Measurements from ENCODE around the gene PDLIM3. TPM values are rescaled to one million over a fixed set of nuclear protein-coding genes. Genes with fewer than 3 reads are reported as not detected.
"Not testable (repeated sequence)": the region's sequence is repeated elsewhere in the genome, so short reads cannot be mapped to it uniquely, and the experiment has no call there.

The PDLIM3 gene
- total and polyA plus RNA-seq, 2 experiments from 2014 or later, result 10.0 to 29.3 TPM

GRCh38 chr4:185564349-185564748, 29.0 kb upstream of the PDLIM3 start:
- TF ChIP-seq EZH2 (IDR thresholded peaks at IDR 0.05; ENCODE audit: borderline replicate concordance) (no peak), EZH2phosphoT487 (IDR thresholded peaks at IDR 0.05; ENCODE audit: low read depth, severe bottlenecking, unreplicated experiment) (no peak)
- TF ChIP-seq, protein P1, sequence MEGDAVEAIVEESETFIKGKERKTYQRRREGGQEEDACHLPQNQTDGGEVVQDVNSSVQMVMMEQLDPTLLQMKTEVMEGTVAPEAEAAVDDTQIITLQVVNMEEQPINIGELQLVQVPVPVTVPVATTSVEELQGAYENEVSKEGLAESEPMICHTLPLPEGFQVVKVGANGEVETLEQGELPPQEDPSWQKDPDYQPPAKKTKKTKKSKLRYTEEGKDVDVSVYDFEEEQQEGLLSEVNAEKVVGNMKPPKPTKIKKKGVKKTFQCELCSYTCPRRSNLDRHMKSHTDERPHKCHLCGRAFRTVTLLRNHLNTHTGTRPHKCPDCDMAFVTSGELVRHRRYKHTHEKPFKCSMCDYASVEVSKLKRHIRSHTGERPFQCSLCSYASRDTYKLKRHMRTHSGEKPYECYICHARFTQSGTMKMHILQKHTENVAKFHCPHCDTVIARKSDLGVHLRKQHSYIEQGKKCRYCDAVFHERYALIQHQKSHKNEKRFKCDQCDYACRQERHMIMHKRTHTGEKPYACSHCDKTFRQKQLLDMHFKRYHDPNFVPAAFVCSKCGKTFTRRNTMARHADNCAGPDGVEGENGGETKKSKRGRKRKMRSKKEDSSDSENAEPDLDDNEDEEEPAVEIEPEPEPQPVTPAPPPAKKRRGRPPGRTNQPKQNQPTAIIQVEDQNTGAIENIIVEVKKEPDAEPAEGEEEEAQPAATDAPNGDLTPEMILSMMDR (IDR thresholded peaks at IDR 0.05; ENCODE audit: poor library complexity), result no peak
- 49% methylated on average over 3 of the region's 3 CpGs for WGBS (ENCODE audit: low lambda C conversion rate, missing lambda C conversion rate)
- no peak for DNase-seq (ENCODE audit: low spot score)

DNA sequence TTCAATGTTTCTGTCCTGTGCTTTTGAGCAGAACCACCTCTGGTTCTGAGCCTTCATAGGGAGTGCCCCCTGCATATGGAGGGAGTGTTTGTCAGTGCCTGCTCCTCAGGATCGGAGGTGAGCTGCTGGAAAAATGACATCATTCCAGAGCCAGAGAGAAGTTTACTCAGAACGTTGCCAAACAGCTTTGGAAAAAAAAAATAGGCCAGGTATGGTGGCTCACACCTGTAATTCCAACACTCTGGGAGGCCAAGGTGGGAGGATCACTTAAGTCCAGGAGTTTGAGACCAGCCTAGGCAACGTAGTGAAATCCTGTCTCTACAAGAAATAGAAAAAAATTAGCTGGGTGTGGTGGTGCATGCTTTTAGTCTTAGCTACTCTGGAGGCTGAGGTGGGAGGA, 27.2 kb upstream of the PDLIM3 start:
- Histone ChIP-seq H2AFZ (no peak overlapping the region), H3K9me2 (replicated peaks; ENCODE audit: insufficient read depth) (no peaks in the 10 kb centered on the region), H3K9me3 (ENCODE audit: low read depth) (no peaks in the 10 kb centered on the region), H3K79me2 (no peaks in the 10 kb centered on the region), H3K36me3 (replicated peaks; ENCODE audit: insufficient read depth, low read depth) (no peaks in the 10 kb centered on the region), H3K4me3 (no peak overlapping the region), H3K27ac (no peak overlapping the region), H3K4me2 (no peak overlapping the region), H3K27me3 (no peaks in the 10 kb centered on the region), H3K4me1 (ENCODE audit: insufficient read depth) (peaks cover 22% of the 10 kb centered on the region), H4K20me1 (ENCODE audit: insufficient read depth, poor library complexity, severe bottlenecking) (no peaks in the 10 kb centered on the region)
- TF ChIP-seq EZH2 (IDR thresholded peaks at IDR 0.05; ENCODE audit: borderline replicate concordance), result no peak
- no peak for TF ChIP-seq EZH2phosphoT487 (IDR thresholded peaks at IDR 0.05; ENCODE audit: low read depth, severe bottlenecking, unreplicated experiment)
- TF ChIP-seq, protein P1 (IDR thresholded peaks at IDR 0.05; ENCODE audit: poor library complexity), result no peak
- no peak for DNase-seq (ENCODE audit: low spot score)
- 82% methylated on average over 3 of the region's 3 CpGs for WGBS (ENCODE audit: low lambda C conversion rate, missing lambda C conversion rate)

More at GRCh38 chr4:185564349-185564748, 29.0 kb upstream of the PDLIM3 start:
- H4K20me1 ChIP-seq (ENCODE audit: insufficient read depth, poor library complexity, severe bottlenecking), result no peaks in the 10 kb centered on the region
- no peaks in the 10 kb centered on the region for H3K9me2 ChIP-seq (replicated peaks; ENCODE audit: insufficient read depth)
- H2AFZ ChIP-seq, result no peak overlapping the region
- H3K4me1 ChIP-seq (ENCODE audit: insufficient read depth), result peaks cover 26% of the 10 kb centered on the region
- H3K27ac ChIP-seq, result no peak overlapping the region
- no peaks in the 10 kb centered on the region for H3K27me3 ChIP-seq
- H3K36me3 ChIP-seq (replicated peaks; ENCODE audit: insufficient read depth, low read depth), result no peaks in the 10 kb centered on the region
- no peak overlapping the region for H3K4me3 ChIP-seq
- H3K4me2 ChIP-seq, result no peak overlapping the region
- H3K79me2 ChIP-seq, result no peaks in the 10 kb centered on the region
- H3K9me3 ChIP-seq (ENCODE audit: low read depth), result no peaks in the 10 kb centered on the region

GRCh38 chr4:185560316-185560715, 25.0 kb upstream of the PDLIM3 start:
- Histone ChIP-seq H3K9me3 (ENCODE audit: low read depth) (no peaks in the 10 kb centered on the region), H3K79me2 (no peaks in the 10 kb centered on the region), H3K36me3 (replicated peaks; ENCODE audit: insufficient read depth, low read depth) (no peaks in the 10 kb centered on the region), H3K4me1 (ENCODE audit: insufficient read depth) (peaks cover 7% of the 10 kb centered on the region), H4K20me1 (ENCODE audit: insufficient read depth, poor library complexity, severe bottlenecking) (no peaks in the 10 kb centered on the region), H3K4me3 (no peak overlapping the region), H3K27ac (peak overlapping the region; percentile 85), H3K4me2 (no peak overlapping the region), H2AFZ (no peak overlapping the region), H3K27me3 (no peaks in the 10 kb centered on the region), H3K9me2 (replicated peaks; ENCODE audit: insufficient read depth) (no peaks in the 10 kb centered on the region)
- DNase-seq (ENCODE audit: low spot score), result no peak
- no peak for TF ChIP-seq EZH2phosphoT487 (IDR thresholded peaks at IDR 0.05; ENCODE audit: low read depth, severe bottlenecking, unreplicated experiment)
- TF ChIP-seq EZH2 (IDR thresholded peaks at IDR 0.05; ENCODE audit: borderline replicate concordance), result no peak
- TF ChIP-seq, protein P1 (IDR thresholded peaks at IDR 0.05; ENCODE audit: poor library complexity), result no peak
- WGBS (ENCODE audit: low lambda C conversion rate, missing lambda C conversion rate), result 91% methylated on average over 5 of the region's 5 CpGs

- Histone ChIP-seq H3K79me2 (no peaks in the 10 kb centered on the region), H3K36me3 (replicated peaks; ENCODE audit: insufficient read depth, low read depth) (no peaks in the 10 kb centered on the region), H4K20me1 (ENCODE audit: insufficient read depth, poor library complexity, severe bottlenecking) (no peaks in the 10 kb centered on the region), H3K4me2 (peak overlapping the region; percentile 13), H3K27me3 (no peaks in the 10 kb centered on the region), H3K4me3 (no peak overlapping the region), H3K27ac (peak overlapping the region; percentile 85), H3K9me3 (ENCODE audit: low read depth) (no peaks in the 10 kb centered on the region), H3K4me1 (ENCODE audit: insufficient read depth) (peaks cover 7% of the 10 kb centered on the region), H3K9me2 (replicated peaks; ENCODE audit: insufficient read depth) (no peaks in the 10 kb centered on the region), H2AFZ (no peak overlapping the region)
- TF ChIP-seq, protein P1 (IDR thresholded peaks at IDR 0.05; ENCODE audit: poor library complexity), result no peak
- TF ChIP-seq EZH2 (IDR thresholded peaks at IDR 0.05; ENCODE audit: borderline replicate concordance) (no peak), EZH2phosphoT487 (IDR thresholded peaks at IDR 0.05; ENCODE audit: low read depth, severe bottlenecking, unreplicated experiment) (no peak)
- peak; percentile 81 for DNase-seq (ENCODE audit: low spot score)
- WGBS (ENCODE audit: low lambda C conversion rate, missing lambda C conversion rate), result 42% methylated on average over 4 of the region's 4 CpGs
These were observed 24.6 kb upstream of the PDLIM3 start for GRCh38 chr4:185559915-185560281.

- H3K9me2 ChIP-seq (replicated peaks; ENCODE audit: insufficient read depth); H3K27me3 ChIP-seq; H3K36me3 ChIP-seq (replicated peaks; ENCODE audit: insufficient read depth, low read depth); H3K9me3 ChIP-seq (ENCODE audit: low read depth); H3K79me2 ChIP-seq; DNase-seq (ENCODE audit: low spot score); H3K4me3 ChIP-seq; H3K4me1 ChIP-seq (ENCODE audit: insufficient read depth); H4K20me1 ChIP-seq (ENCODE audit: insufficient read depth, poor library complexity, severe bottlenecking): not testable (repeated sequence)
- Histone ChIP-seq H3K27ac (peak overlapping the region; percentile 79), H2AFZ (peak overlapping the region; percentile 22), H3K4me2 (peak overlapping the region; percentile 13)
- WGBS (ENCODE audit: low lambda C conversion rate, missing lambda C conversion rate), result 77% methylated on average over 8 of the region's 8 CpGs
These were observed 24.1 kb upstream of the PDLIM3 start for GRCh38 chr4:185559251-185559914.

Data from hepatocyte (in vitro differentiated cells).